Chondrocyte (in vitro differentiated cells): ENCODE results near the gene PRPH2. TPM values are rescaled to one million over a fixed set of nuclear protein-coding genes. Genes with fewer than 3 reads are reported as not detected.
"Not testable (repeated sequence)": the region's sequence is repeated elsewhere in the genome, so short reads cannot be mapped to it uniquely, and the experiment has no call there.

Source experiments
- DNase-seq: peaks from one replicate; pipeline ENCODE4 v3.0.0; 2021; ENCODE audit warnings: mixed read lengths, low spot score
- H3K27ac Mint-ChIP-seq: one replicate; pipeline ENCODE4 v1.8.0; 2021; ENCODE audit warnings: mild to moderate bottlenecking, moderate library complexity, mixed read lengths; ENCODE audit not compliant: unreplicated experiment
- H3K27me3 Mint-ChIP-seq: 2 replicates; pipeline ENCODE4 v1.8.0; 2021; ENCODE audit warnings: low read depth, mixed read lengths
- H3K36me3 Mint-ChIP-seq: 2 replicates; pipeline ENCODE4 v1.8.0; 2021; ENCODE audit warnings: low read depth, mixed read lengths
- H3K4me1 Mint-ChIP-seq: 2 replicates; pipeline ENCODE4 v1.8.0; 2021; ENCODE audit warnings: low read depth, mild to moderate bottlenecking, mixed read lengths
- H3K4me3 Mint-ChIP-seq: one replicate; pipeline ENCODE4 v1.8.0; 2021; ENCODE audit warnings: mild to moderate bottlenecking, moderate library complexity, mixed read lengths; ENCODE audit not compliant: unreplicated experiment
- H3K9me3 Mint-ChIP-seq: 2 replicates; pipeline ENCODE4 v1.8.0; 2021; ENCODE audit warnings: low read depth, mixed read lengths
- total RNA-seq: library from RNA; stranded (reverse); gene quantifications from 3 replicates; pipeline ENCODE4 v1.2.1, GENCODE V29; 2021
- TF ChIP-seq, protein P1 (sequence below): fragments of 200-600 bp; sonication (generic); IDR thresholded peaks from 2 replicates; pipeline ENCODE4 v1.5.0; 2021; ENCODE audit warnings: antibody characterized with exemption, mild to moderate bottlenecking, moderate library complexity

PRPH2 gene
- total RNA-seq, 1 donor from 2014 or later = not detected

DNA sequence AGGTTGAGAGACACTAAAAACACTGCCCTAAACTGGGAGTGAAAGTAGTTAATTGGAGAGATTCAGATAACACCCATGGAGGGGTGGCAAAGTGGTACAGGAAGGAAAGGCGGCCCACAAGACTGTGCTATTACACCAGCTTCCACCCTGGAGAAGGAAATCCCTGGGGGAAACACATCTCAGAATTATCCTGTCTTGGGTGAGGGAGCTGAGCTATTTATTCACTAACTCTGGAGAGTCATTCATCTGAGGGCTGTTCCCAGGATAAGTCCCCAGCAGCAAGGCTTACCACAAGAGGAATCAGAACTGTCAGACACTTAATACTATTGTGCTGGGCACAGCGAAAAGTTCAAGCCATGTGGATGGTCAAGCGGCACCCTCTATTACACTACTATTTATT is 13.6 kb upstream of the PRPH2 start:
- Mint-ChIP-seq H3K4me3 (no peak overlapping the region), H3K36me3 (no peaks in the 10 kb centered on the region), H3K27me3 (peaks cover 2% of the 10 kb centered on the region), H3K9me3 (no peaks in the 10 kb centered on the region), H3K27ac (no peak overlapping the region), H3K4me1 (no peaks in the 10 kb centered on the region)
- TF ChIP-seq, protein P1, sequence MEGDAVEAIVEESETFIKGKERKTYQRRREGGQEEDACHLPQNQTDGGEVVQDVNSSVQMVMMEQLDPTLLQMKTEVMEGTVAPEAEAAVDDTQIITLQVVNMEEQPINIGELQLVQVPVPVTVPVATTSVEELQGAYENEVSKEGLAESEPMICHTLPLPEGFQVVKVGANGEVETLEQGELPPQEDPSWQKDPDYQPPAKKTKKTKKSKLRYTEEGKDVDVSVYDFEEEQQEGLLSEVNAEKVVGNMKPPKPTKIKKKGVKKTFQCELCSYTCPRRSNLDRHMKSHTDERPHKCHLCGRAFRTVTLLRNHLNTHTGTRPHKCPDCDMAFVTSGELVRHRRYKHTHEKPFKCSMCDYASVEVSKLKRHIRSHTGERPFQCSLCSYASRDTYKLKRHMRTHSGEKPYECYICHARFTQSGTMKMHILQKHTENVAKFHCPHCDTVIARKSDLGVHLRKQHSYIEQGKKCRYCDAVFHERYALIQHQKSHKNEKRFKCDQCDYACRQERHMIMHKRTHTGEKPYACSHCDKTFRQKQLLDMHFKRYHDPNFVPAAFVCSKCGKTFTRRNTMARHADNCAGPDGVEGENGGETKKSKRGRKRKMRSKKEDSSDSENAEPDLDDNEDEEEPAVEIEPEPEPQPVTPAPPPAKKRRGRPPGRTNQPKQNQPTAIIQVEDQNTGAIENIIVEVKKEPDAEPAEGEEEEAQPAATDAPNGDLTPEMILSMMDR = no peak
- DNase-seq = no peak

DNA sequence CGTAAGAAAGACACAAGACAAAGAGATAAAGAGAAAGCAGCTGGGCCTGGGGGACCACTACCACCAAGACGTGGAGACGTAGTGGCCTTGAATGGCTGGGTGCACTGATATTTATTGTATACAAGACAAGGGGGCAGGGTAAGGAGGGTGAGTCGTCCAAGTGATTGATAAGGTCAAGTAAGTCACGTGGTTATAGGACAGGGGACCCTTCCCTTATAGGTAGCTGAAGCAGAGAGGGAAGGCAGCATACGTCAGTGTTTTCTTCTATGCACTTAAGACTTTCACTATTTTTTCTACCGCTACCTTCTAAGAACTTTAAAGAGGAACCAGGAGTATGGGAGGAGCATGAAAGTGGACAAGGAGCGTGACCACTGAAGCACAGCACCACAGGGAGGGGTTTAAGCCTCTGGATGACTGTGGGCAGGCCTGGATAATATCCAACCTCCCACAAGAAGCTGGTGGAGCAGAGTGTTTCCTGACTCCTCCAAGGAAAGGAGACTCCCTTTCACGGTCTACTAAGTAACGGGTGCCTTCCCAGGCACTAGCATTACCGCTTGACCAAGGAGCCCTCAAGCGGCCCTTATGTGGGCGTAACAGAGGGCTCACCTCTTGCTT is 11.6 kb upstream of the PRPH2 start:
- not testable (repeated sequence) for H3K9me3 Mint-ChIP-seq, H3K4me1 Mint-ChIP-seq, H3K27me3 Mint-ChIP-seq, H3K27ac Mint-ChIP-seq, H3K36me3 Mint-ChIP-seq, H3K4me3 Mint-ChIP-seq
- DNase-seq = peak; percentile 5

DNA sequence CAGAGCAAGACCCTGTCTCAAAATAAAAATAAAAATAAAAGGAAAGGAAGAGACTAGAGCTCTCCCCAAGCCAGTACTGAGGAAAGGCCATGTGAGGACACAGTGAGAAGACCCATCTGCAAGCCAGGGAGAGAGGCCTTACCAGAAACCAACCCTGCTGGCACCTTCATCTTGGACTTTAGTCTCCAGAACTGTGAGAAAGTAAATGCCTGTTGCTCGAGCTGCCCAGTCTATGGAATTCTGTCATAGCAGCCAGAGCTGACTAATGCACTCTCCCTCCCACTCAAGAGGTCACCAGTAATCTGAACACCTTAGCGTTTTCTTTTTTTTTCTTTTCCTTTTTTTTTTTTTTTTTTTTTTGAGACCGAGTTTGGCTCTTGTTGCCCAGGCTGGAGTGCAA is 7.3 kb upstream of the PRPH2 start:
- H3K4me1 Mint-ChIP-seq = peaks cover 7% of the 10 kb centered on the region
- H3K27ac Mint-ChIP-seq = no peak overlapping the region
- no peaks in the 10 kb centered on the region for H3K27me3 Mint-ChIP-seq
- no peaks in the 10 kb centered on the region for H3K9me3 Mint-ChIP-seq
- no peak overlapping the region for H3K4me3 Mint-ChIP-seq
- no peaks in the 10 kb centered on the region for H3K36me3 Mint-ChIP-seq
- DNase-seq = no peak
- TF ChIP-seq, protein P1 = no peak

DNA sequence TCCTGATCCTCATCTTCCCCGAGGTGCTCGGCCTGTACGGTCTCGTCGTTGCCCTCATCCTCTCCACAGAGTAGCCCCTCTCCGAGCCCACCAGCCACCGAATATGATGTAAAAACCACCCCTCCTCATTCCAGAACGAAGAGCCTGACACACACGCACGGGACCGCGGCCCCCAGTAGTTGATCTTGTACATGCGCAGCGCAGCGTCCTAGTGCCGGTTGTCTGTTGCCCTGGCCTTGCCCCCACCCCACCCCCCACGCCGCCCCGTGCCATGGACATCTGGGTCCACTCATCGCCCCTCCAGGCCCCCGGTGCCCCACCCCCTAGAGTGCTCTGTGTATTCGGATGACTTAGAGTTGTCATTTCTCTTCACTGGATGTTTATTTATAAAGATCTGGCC is 5.2 kb upstream of the PRPH2 start:
- no peaks in the 10 kb centered on the region for H3K27me3 Mint-ChIP-seq
- no peak overlapping the region for H3K4me3 Mint-ChIP-seq
- H3K27ac Mint-ChIP-seq = no peak overlapping the region
- TF ChIP-seq, protein P1 = no peak
- no peak for DNase-seq
- peaks cover 7% of the 10 kb centered on the region for H3K4me1 Mint-ChIP-seq
- no peaks in the 10 kb centered on the region for H3K36me3 Mint-ChIP-seq
- H3K9me3 Mint-ChIP-seq = no peaks in the 10 kb centered on the region

DNA sequence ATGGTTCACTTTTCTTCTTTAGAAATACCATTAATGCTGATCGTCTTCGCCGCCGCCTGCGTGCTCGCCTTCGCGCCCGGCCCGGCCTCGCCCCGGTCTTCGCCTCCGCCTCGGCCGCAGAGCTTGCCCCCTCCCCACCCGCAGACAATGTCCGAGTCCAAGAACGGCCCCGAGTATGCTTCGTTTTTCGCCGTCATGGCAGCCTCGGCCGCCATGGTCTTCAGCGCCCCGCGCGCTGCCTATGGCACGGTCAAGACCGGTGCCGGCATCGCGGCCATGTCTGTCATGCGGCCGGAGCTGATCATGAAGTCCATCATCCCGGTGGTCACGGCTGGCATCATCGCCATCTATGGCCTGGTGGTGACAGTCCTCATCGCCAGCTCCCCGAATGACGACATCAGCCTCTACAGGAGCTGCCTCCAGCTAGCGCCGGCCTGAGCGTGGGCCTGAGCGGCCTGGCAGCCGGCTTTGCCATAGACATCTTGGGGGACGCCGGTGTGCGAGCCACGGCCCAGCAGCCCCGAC is 4.8 kb upstream of the PRPH2 start:
- H3K9me3 Mint-ChIP-seq = no peaks in the 10 kb centered on the region
- no peaks in the 10 kb centered on the region for H3K27me3 Mint-ChIP-seq
- TF ChIP-seq, protein P1 = no peak
- no peak overlapping the region for H3K4me3 Mint-ChIP-seq
- no peaks in the 10 kb centered on the region for H3K36me3 Mint-ChIP-seq
- no peak overlapping the region for H3K27ac Mint-ChIP-seq
- DNase-seq = no peak
- H3K4me1 Mint-ChIP-seq = peaks cover 7% of the 10 kb centered on the region

DNA sequence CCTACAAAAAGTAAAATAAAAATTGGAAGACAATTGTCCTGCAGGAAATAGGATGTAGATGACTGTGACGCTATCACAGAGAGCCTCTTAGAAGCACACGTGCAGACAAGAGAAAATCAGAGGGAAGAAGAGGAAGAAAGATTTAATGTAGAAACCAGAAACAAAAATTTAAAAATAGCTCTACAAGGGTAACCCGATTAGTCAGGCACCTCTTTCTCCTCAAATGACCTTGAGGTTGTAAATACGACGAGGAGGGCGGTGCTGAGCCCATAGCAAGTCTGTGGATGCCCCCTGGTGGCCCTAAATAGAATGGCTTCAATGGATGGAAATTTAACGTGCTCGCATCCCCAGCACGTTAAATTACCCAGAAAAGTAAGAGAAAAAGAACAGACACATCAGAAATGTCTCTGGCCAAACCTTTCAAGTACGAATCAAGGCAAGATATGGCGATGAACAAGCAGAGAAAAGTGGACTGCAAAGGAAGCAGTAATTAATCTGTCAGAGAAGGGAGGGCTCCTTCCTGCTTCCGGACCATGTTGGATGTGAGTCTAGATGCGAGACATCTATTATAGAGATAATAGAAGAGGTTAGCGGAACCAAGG is 4.2 kb upstream of the PRPH2 start:
- DNase-seq = peak; percentile 22
- H3K4me1 Mint-ChIP-seq = peaks cover 7% of the 10 kb centered on the region
- no peaks in the 10 kb centered on the region for H3K27me3 Mint-ChIP-seq
- H3K27ac Mint-ChIP-seq = no peak overlapping the region
- H3K9me3 Mint-ChIP-seq = no peaks in the 10 kb centered on the region
- H3K36me3 Mint-ChIP-seq = no peaks in the 10 kb centered on the region
- H3K4me3 Mint-ChIP-seq = peak overlapping the region; percentile 33
- TF ChIP-seq, protein P1 = peak; percentile 98
